CD14-positive monocyte (primary cell): ENCODE data around the gene RINL. TPM values are rescaled to one million over a fixed set of nuclear protein-coding genes. Genes with fewer than 3 reads are reported as not detected.

Experiments used
- DNase-seq, 3 donors: peaks; one replicate each; pipeline ENCODE4 v3.0.0-alpha.2; 2011 to 2022
- H2AFZ ChIP-seq: 2 replicates; pipeline ENCODE4 v1.6.0; 2012; ENCODE audit warnings: mild to moderate bottlenecking, low read depth, low read length, inconsistent platforms; ENCODE audit not compliant: insufficient read depth, poor library complexity, severe bottlenecking
- H3K27ac ChIP-seq, 2 donors: 1 replicate in 1 of 2; 2 replicates in 1 of 2; pipeline ENCODE4 v1.5.1; 2012 to 2013; ENCODE audit warnings: low read length in 2 of 2, control low read depth in 1 of 2, inconsistent platforms in 1 of 2, low read depth in 1 of 2, mild to moderate bottlenecking in 1 of 2
- H3K27me3 ChIP-seq, 2 donors: one replicate each; pipeline versions ENCODE4 v1.6.0 to v1.6.1; 2011 to 2013; ENCODE audit warnings: low read length in 2 of 2; ENCODE audit not compliant: control insufficient read depth in 2 of 2, insufficient read depth in 2 of 2
- H3K36me3 ChIP-seq, 2 donors: replicated peaks in 1 of 2; 1 replicate in 1 of 2; 2 replicates in 1 of 2; pipeline versions ENCODE4 v1.5.1 to v1.6.1; 2012 to 2013; ENCODE audit warnings: low read length in 2 of 2, control low read depth in 1 of 2, inconsistent platforms in 1 of 2, mild to moderate bottlenecking in 1 of 2; ENCODE audit not compliant: insufficient read depth in 2 of 2, control insufficient read depth in 1 of 2
- H3K4me1 ChIP-seq, 2 donors: 1 replicate in 1 of 2; 2 replicates in 1 of 2; pipeline versions ENCODE4 v1.5.1 to v1.6.1; 2012 to 2013; ENCODE audit warnings: low read length in 2 of 2, control low read depth in 1 of 2, inconsistent platforms in 1 of 2, mild to moderate bottlenecking in 1 of 2, moderate library complexity in 1 of 2; ENCODE audit not compliant: insufficient read depth in 2 of 2, control insufficient read depth in 1 of 2
- H3K4me2 ChIP-seq: replicated peaks from 2 replicates; pipeline ENCODE3; 2012; ENCODE audit warnings: low read length, moderate library complexity, mild to moderate bottlenecking; ENCODE audit not compliant: poor library complexity, severe bottlenecking; ENCODE audit errors: extremely low read depth
- H3K4me3 ChIP-seq, 3 experiments: fragments of 200-600 bp in 1 of 3; sonication (generic) in 1 of 3; replicated peaks in 1 of 3; 1 replicate in 2 of 3; 2 replicates in 1 of 3; pipeline ENCODE4 v1.5.1; 2011 to 2013; ENCODE audit warnings: low read length in 3 of 3, mild to moderate bottlenecking in 3 of 3, control low read depth in 2 of 3, low read depth in 2 of 3, inconsistent platforms in 1 of 3, moderate library complexity in 1 of 3
- H3K79me2 ChIP-seq: 2 replicates; pipeline ENCODE4 v1.6.0; 2012; ENCODE audit warnings: mild to moderate bottlenecking, control low read depth, inconsistent platforms, low read length, moderate library complexity; ENCODE audit not compliant: insufficient read depth
- H3K9ac ChIP-seq: 2 replicates; pipeline ENCODE4 v1.6.0; 2017; ENCODE audit warnings: low read length, mild to moderate bottlenecking; ENCODE audit not compliant: insufficient read depth, poor library complexity, severe bottlenecking
- H3K9me3 ChIP-seq, 2 donors: replicated peaks in 1 of 2; 1 replicate in 1 of 2; 2 replicates in 1 of 2; pipeline versions ENCODE4 v1.5.1 to v1.6.1; 2012 to 2013; ENCODE audit warnings: low read length in 2 of 2, control low read depth in 1 of 2; ENCODE audit not compliant: control insufficient read depth in 1 of 2, insufficient read depth in 1 of 2
- H4K20me1 ChIP-seq: 2 replicates; pipeline ENCODE4 v1.6.0; 2012; ENCODE audit warnings: mild to moderate bottlenecking, low read length, control low read depth, moderate library complexity; ENCODE audit not compliant: insufficient read depth
- H3K27ac Mint-ChIP-seq, 7 donors: one replicate each; pipeline ENCODE4 v1.8.0; 2020; ENCODE audit warnings: mild to moderate bottlenecking in 7 of 7, mixed read lengths in 7 of 7, moderate library complexity in 6 of 7, inconsistent platforms in 2 of 7
- H3K27me3 Mint-ChIP-seq, 3 donors: one replicate each; pipeline ENCODE4 v1.8.0; 2021 to 2022; ENCODE audit warnings: low read depth in 3 of 3, mild to moderate bottlenecking in 3 of 3, mixed read lengths in 3 of 3, moderate library complexity in 3 of 3, inconsistent platforms in 1 of 3
- H3K36me3 Mint-ChIP-seq, 2 donors: one replicate each; pipeline ENCODE4 v1.8.0; 2020; ENCODE audit warnings: mixed read lengths in 2 of 2, inconsistent platforms in 1 of 2, mild to moderate bottlenecking in 1 of 2
- H3K4me1 Mint-ChIP-seq: one replicate; pipeline ENCODE4 v1.8.0; 2020; ENCODE audit warnings: mild to moderate bottlenecking, mixed read lengths
- H3K4me3 Mint-ChIP-seq, 2 donors: one replicate each; pipeline ENCODE4 v1.8.0; 2020; ENCODE audit warnings: mild to moderate bottlenecking in 2 of 2, mixed read lengths in 2 of 2, moderate library complexity in 1 of 2
- H3K9me3 Mint-ChIP-seq, 7 donors: one replicate each; pipeline ENCODE4 v1.8.0; 2020 to 2022; ENCODE audit warnings: mixed read lengths in 7 of 7, mild to moderate bottlenecking in 6 of 7, moderate library complexity in 6 of 7, inconsistent platforms in 2 of 7
- WGBS: methylation state at CpG from one replicate; pipeline ENCODE4 v1.1.5; 2013; ENCODE audit warnings: missing lambda C conversion rate; ENCODE audit not compliant: insufficient coverage; 5-methylcytosine and 5-hydroxymethylcytosine counted together
- intact Hi-C, 2 donors: fragments of 100-400 bp; cut with micrococcal nuclease; formaldehyde crosslinking; loops; one replicate each; pipeline versions ENCODE4 v1.15.0 to v1.15.1; 2023
- polyA plus RNA-seq, 3 donors: library from polyadenylated mRNA; depleted of rRNA in 1 of 3; unstranded in 2 of 3; stranded (reverse) in 1 of 3; fragments of 300-500 nt in 2 of 3; fragments of >200 nt in 1 of 3; fragmentation: Illumina TruSeq in 2 of 3; gene quantifications; 1 replicate in 2 of 3; 2 replicates in 1 of 3; pipeline ENCODE4 v1.2.3, GENCODE V29; 2012 to 2021
- TF ChIP-seq, protein P1 (sequence below): fragments of 200-600 bp; IDR thresholded peaks from one replicate; pipeline ENCODE4 v1.8.0; 2022; ENCODE audit warnings: antibody characterized with exemption, mild to moderate bottlenecking

RINL gene
- polyA plus RNA-seq, 3 donors, result 4.1 to 13.5 (median 7.2) TPM

DNA sequence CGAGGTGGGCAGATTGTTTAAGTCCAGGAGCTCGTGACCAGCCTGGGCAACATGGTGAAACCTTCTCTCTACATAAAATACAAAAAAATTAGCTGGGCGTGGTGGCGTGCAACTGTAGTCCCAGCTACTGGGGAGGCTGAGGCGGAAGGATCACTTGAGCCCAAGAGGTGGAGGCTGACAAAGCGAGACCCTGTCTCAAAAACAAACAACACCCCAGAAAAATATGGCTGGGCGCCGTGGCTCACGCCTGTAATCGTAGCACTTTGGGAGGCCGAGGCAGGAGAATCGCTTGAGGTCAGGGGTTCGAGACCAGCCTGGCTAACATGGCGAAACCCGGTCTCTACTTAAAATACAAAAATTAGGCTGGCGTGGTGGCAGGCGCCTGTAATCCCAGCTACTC is 24.9 kb downstream of the RINL start:
- Histone ChIP-seq H3K27ac (peak overlapping the region; percentile 93 to 98), H3K4me2 (peak overlapping the region; percentile 90), H3K4me3 (peak overlapping the region in 1 of 3 experiments; percentile 90), H2AFZ (peak overlapping the region; percentile 80), H3K36me3 (peaks cover 0 to 4% of the 10 kb centered on the region in 2 donors), H3K27me3 (no peaks in the 10 kb centered on the region), H4K20me1 (peaks cover 10% of the 10 kb centered on the region), H3K9me3 (no peaks in the 10 kb centered on the region), H3K4me1 (peaks cover 36 to 45% of the 10 kb centered on the region in 2 donors), H3K79me2 (peaks cover 20% of the 10 kb centered on the region), H3K9ac (peak overlapping the region; percentile 99)
- TF ChIP-seq, protein P1, sequence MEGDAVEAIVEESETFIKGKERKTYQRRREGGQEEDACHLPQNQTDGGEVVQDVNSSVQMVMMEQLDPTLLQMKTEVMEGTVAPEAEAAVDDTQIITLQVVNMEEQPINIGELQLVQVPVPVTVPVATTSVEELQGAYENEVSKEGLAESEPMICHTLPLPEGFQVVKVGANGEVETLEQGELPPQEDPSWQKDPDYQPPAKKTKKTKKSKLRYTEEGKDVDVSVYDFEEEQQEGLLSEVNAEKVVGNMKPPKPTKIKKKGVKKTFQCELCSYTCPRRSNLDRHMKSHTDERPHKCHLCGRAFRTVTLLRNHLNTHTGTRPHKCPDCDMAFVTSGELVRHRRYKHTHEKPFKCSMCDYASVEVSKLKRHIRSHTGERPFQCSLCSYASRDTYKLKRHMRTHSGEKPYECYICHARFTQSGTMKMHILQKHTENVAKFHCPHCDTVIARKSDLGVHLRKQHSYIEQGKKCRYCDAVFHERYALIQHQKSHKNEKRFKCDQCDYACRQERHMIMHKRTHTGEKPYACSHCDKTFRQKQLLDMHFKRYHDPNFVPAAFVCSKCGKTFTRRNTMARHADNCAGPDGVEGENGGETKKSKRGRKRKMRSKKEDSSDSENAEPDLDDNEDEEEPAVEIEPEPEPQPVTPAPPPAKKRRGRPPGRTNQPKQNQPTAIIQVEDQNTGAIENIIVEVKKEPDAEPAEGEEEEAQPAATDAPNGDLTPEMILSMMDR, result no peak
- Mint-ChIP-seq H3K27ac (peak overlapping the region in 6 of 7 donors; percentile 92 to 99 (median 94)), H3K4me3 (peak overlapping the region; percentile 89 to 96), H3K27me3 (peaks cover 0 to 7% (median 5%) of the 10 kb centered on the region in 3 donors), H3K36me3 (peaks cover 4 to 7% of the 10 kb centered on the region in 2 donors), H3K9me3 (peaks cover 0 to 3% (median 0%) of the 10 kb centered on the region in 7 donors), H3K4me1 (peaks cover 36% of the 10 kb centered on the region)
- intact Hi-C loops, result loop anchor here (2.0 to 5.0 kb wide), 2 partner anchors 16 to 44 kb away; partner anchors contain the start of genes NFKBIB (in 1 of the 2) and SIRT2 (in 1 of the 2)
- DNase-seq, result no peak
- WGBS, result 98% methylated on average over 11 of the region's 17 CpGs

DNA sequence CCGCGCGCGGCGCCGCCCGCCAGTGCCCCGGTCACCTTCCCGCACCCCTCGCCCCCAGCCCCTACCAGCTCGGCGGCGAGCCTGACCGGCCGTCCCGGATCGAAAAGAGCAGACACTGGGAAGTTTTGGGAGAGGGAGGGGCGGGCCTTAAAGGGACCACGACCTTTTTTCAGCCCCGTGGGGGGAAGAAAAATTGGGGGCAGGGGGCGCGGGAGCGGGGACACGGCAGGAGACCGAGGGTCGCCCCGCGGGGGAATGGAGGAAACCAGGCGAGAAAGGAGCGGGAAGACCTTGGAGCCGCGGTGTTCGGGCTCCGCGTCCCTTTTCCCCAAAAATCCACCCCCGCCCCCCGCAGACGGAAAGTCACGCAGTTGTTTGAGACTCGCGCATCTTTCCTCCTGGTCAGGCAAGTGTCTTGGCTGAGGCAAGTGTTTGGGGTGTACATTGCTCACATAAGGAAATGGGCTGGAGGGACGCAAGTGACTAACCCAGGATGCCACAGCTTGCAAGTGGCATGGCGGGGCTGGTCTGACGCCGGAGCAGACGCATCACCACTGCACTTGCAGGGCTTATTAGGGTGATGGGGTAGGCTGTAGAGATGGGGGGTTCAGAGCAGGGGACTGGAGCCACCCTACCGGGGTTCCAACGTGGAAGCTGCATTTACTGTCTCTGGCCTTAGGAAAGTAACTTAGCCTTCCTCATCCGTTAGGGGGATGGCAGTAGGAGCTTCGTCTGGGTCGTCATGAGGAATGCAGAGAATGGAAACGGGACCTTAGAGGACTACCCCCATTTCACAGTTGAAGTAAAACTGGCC is 25.6 kb downstream of the RINL start:
- peaks cover 36 to 48% of the 10 kb centered on the region in 2 donors for H3K4me1 ChIP-seq
- H3K4me3 ChIP-seq, result peak overlapping the region; percentile 83 to 90 (median 84)
- H3K9me3 ChIP-seq, result no peaks in the 10 kb centered on the region
- H3K27ac ChIP-seq, result peak overlapping the region; percentile 93 to 98
- no peaks in the 10 kb centered on the region for H3K27me3 ChIP-seq
- Mint-ChIP-seq H3K36me3 (peaks cover 8 to 15% of the 10 kb centered on the region in 2 donors), H3K9me3 (peaks cover 0 to 3% (median 0%) of the 10 kb centered on the region in 7 donors), H3K4me3 (peak overlapping the region; percentile 89 to 96), H3K27ac (peak overlapping the region; percentile 92 to 99 (median 94)), H3K27me3 (peaks cover 0 to 7% (median 5%) of the 10 kb centered on the region in 3 donors), H3K4me1 (peaks cover 34% of the 10 kb centered on the region)
- peaks cover 18% of the 10 kb centered on the region for H4K20me1 ChIP-seq
- TF ChIP-seq, protein P1, result no peak
- peak overlapping the region; percentile 80 for H2AFZ ChIP-seq
- H3K4me2 ChIP-seq, result peak overlapping the region; percentile 90
- intact Hi-C loops, result loop anchor here (2.0 to 5.0 kb wide), 2 partner anchors 16 to 45 kb away; partner anchors contain the start of genes NFKBIB (in 1 of the 2) and SIRT2 (in 1 of the 2)
- peaks cover 28% of the 10 kb centered on the region for H3K79me2 ChIP-seq
- DNase-seq, result peak; percentile 83 to 95 (median 87)
- 1% methylated on average over 14 of the region's 52 CpGs for whole genome bisulfite sequencing
- peak overlapping the region; percentile 99 for H3K9ac ChIP-seq
- peaks cover 4 to 11% of the 10 kb centered on the region in 2 donors for H3K36me3 ChIP-seq
